ENCODE measurements around the gene PPP1R18. TPM values are rescaled to one million over a fixed set of nuclear protein-coding genes. Genes with fewer than 3 reads are reported as not detected.

The PPP1R18 gene
- total and polyA plus RNA-seq, 9 of the 15 experiments (the other 6 are each of a cell fraction or from before 2014, with no cell fraction given): 12.0 to 99.2 (median 42.6) TPM

DNA sequence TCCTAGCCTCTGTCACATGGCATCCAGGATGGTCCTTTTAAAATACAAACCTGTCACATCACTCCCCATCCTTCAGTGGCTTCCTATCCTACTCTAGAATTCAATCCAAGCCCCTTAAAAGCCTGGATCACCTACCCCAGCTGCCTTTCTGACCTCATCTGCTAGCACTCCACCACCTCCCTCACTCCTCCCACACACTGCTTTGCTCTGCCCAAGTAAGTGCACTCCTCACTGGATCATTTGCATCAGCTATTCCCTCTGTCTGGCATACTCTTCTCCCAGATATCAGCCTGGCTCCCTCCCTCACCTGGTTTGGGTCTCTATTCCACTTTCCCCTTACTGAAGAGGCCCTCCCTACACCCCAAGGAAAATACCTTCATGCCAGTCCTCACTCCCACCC, 29.0 kb downstream of the PPP1R18 start:
- POLR2A ChIA-PET: interaction anchor here (1.2 to 2.5 kb wide), 5 partner anchors 10 to 43 kb away, joined by 4 to 9 read pairs (median 5); partner anchors contain the start of genes C6orf136 and MRPS18B
- Histone ChIP-seq H3K9me1 (ENCODE audit: control insufficient read depth, insufficient read depth, low read length) (no peaks in the 10 kb centered on the region), H2AFZ (ENCODE audit: low read depth, low read length) (no peak overlapping the region), H3K27me3 (ENCODE audit: control insufficient read depth in 2 of 2, insufficient read depth in 2 of 2, low read length in 2 of 2) (no peaks in the 10 kb centered on the region), H3K36me3 (ENCODE audit: control insufficient read depth, insufficient read depth, low read length) (peaks cover 87% of the 10 kb centered on the region), H3K79me2 (ENCODE audit: control insufficient read depth, insufficient read depth, low read length) (no peaks in the 10 kb centered on the region), H3K9me3 (replicated peaks; ENCODE audit: control insufficient read depth, insufficient read depth, low read depth, low read length) (no peaks in the 10 kb centered on the region), H3K9ac (ENCODE audit: insufficient read depth in 1 of 2, low read depth in 2 of 2, low read length in 2 of 2) (no peak overlapping the region), H3K4me1 (replicated peaks in 1 of 2; ENCODE audit: control insufficient read depth in 2 of 2, insufficient read depth in 2 of 2, low read length in 2 of 2) (no peaks in the 10 kb centered on the region; a peak in 1 of 5 replicates), H3K27ac (ENCODE audit: extremely low read depth, low read depth, low read length) (no peak overlapping the region), H3K4me2 (ENCODE audit: insufficient read depth, low read length) (no peak overlapping the region), H4K20me1 (replicated peaks; ENCODE audit: control insufficient read depth, insufficient read depth, low read length) (no peaks in the 10 kb centered on the region), H3K4me3 (no peak overlapping the region)
- intact Hi-C loops (cut with micrococcal nuclease) (no loop called here), in situ Hi-C loops (cut with MboI) (no loop called here)
- FAIRE-seq: no peak
- CTCF ChIA-PET (ENCODE audit: low intra/inter-chr PET ratio): no interaction called here
- no TSS peak for BruUV-seq (replicated peaks)
- TF ChIP-seq STAT5B (CRISPR knock-in tag; IDR thresholded peaks at IDR 0.05): no peak
- no peak for TF ChIP-seq CBFA2T2 (conservative IDR thresholded peaks at IDR 0.05)
- TF ChIP-seq ZNF253 (CRISPR knock-in tag; conservative IDR thresholded peaks at IDR 0.05): no peak
- no peak for TF ChIP-seq ETV6 (IDR thresholded peaks at IDR 0.05; ENCODE audit: borderline replicate concordance in 1 of 2, low read depth in 2 of 2, low read length in 1 of 2)
- TF ChIP-seq ETV6 (CRISPR knock-in tag; IDR thresholded peaks at IDR 0.05; ENCODE audit: borderline replicate concordance): no peak
- TF ChIP-seq MAFG (tag; conservative IDR thresholded peaks at IDR 0.05): no peak
- TF ChIP-seq HIVEP1 (CRISPR knock-in tag; IDR thresholded peaks at IDR 0.05): no peak
- TF ChIP-seq CHD1 (IDR thresholded peaks at IDR 0.05; ENCODE audit: low read length): no peak
- TF ChIP-seq GTF2A2 (tag; IDR thresholded peaks at IDR 0.05): no peak
- TF ChIP-seq ZNF347 (CRISPR knock-in tag; IDR thresholded peaks at IDR 0.05; ENCODE audit: low read depth): no peak
- no peak for TF ChIP-seq BRD4 (IDR thresholded peaks at IDR 0.05)
- TF ChIP-seq, protein P1, sequence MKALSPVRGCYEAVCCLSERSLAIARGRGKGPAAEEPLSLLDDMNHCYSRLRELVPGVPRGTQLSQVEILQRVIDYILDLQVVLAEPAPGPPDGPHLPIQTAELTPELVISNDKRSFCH (CRISPR knock-in tag; IDR thresholded peaks at IDR 0.05): no peak
- TF ChIP-seq, protein P1 (tag; IDR thresholded peaks at IDR 0.05): no peak
- no peak for TF ChIP-seq NR2C1 (IDR thresholded peaks at IDR 0.05)
- no peak for TF ChIP-seq NR2C1 (tag; IDR thresholded peaks at IDR 0.05)
- no peak for TF ChIP-seq ZNF586 (CRISPR knock-in tag; conservative IDR thresholded peaks at IDR 0.05)
- no peak for DNase-seq (ENCODE audit: extremely low read depth in 1 of 4, low spot score in 3 of 4)
- no peak for ATAC-seq
